Measurements from ENCODE around the gene CAMTA1.

The CAMTA1 gene

DNA sequence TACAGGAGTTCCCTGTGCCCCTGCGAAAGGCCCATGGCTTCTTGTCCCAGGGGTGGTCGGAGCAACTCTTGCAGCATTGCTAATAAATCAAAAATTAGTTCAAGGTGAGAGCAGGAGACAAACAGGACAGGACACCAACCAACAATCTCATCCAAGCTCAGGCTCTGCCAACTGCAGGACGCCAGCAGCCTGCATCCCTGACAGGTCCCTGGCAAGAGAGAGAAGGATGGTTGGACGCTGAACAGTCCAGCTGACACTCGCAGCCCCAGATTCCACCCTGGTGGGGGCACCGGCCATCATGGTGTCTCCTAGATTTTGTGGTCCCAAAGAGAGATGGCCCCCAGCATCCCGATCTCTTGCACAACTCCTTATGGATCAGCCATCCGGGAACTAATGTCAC, 843.8 kb downstream of the CAMTA1 start:
- Histone ChIP-seq H3K4me3 (ENCODE audit: low read length) (no peak overlapping the region), H3K27me3 (ENCODE audit: insufficient read depth, low read length) (no peaks in the 10 kb centered on the region)

DNA sequence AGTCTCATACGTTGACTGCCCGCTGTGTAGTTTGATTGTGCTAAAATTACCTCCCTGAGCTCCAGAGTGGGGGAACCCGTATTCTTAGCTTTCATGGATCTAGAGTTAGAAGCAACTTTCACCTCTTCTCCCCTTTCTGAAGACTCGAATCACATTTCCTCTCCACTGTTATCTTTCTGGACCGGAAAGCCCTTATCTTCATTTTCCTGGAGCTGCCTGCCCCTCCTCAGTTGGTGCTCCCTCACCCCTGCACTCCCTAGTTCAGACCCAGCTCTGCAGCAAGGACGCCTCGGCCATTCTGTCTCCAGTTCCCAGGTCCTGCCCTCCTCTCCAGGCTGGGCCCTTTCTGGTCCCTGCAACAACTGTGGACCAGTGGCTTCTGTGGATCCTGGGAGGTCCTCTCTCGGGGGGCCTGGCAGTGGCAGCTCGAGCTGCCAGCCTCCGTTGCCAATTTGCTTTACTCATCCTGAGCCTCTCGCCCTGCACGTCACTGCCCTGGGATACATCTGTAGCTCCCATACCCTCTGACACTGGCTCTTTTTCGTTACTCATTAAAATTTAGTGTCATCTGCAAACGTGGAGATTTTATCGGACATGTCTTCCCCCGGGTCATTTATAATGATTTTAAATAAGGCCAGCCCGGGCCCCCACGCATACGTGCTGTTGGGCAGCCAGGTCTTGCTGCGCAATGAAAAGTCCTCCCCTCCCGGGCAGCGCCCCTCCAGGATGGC, 844.4 kb downstream of the CAMTA1 start:
- H3K36me3 ChIP-seq (ENCODE audit: insufficient read depth, low read length), result no peaks in the 10 kb centered on the region
- H3K9ac ChIP-seq (ENCODE audit: low read depth, low read length), result no peak overlapping the region
- H3K27ac ChIP-seq (ENCODE audit: low read depth, low read length), result no peak overlapping the region
- no peak overlapping the region for H3K4me3 ChIP-seq (ENCODE audit: low read length)
- H3K27me3 ChIP-seq (ENCODE audit: insufficient read depth, low read length), result no peaks in the 10 kb centered on the region
- no peaks in the 10 kb centered on the region for H3K9me3 ChIP-seq (ENCODE audit: insufficient read depth, low read depth, low read length)
- no peaks in the 10 kb centered on the region for H3K4me1 ChIP-seq (ENCODE audit: insufficient read depth, low read length)
- 94% methylated on average over 22 of the region's 22 CpGs for WGBS

More for the DNA sequence above, 843.8 kb downstream of the CAMTA1 start:
- H3K4me1 ChIP-seq (ENCODE audit: insufficient read depth, low read length), result no peaks in the 10 kb centered on the region
- no peaks in the 10 kb centered on the region for H3K9me3 ChIP-seq (ENCODE audit: insufficient read depth, low read depth, low read length)
- H3K9ac ChIP-seq (ENCODE audit: low read depth, low read length), result no peak overlapping the region
- no peak overlapping the region for H3K27ac ChIP-seq (ENCODE audit: low read depth, low read length)
- 89% methylated on average over 8 of the region's 8 CpGs for WGBS
- no peaks in the 10 kb centered on the region for H3K36me3 ChIP-seq (ENCODE audit: insufficient read depth, low read length)

DNA sequence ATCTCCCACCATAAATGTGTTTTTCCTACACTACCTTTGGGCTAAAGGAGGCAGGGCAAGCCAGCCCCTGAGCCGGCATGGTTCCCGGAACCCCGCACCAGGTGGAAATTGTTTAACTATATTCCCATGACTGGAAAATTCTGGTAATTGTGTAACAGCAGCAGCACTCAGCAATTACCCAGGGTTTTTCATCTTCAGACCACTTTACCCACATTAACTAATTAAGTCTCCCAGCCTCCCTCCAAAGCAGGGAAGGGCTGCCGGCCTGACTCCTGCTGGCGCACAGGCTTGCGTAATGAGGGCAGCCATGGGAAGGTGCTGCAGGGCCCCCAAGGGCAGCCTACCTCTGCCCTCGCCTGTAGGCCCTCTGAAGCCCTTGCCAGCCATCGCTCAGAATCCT, 845.1 kb downstream of the CAMTA1 start:
- H3K9me3 ChIP-seq (ENCODE audit: insufficient read depth, low read depth, low read length), result no peaks in the 10 kb centered on the region
- no peak overlapping the region for H3K4me3 ChIP-seq (ENCODE audit: low read length)
- H3K36me3 ChIP-seq (ENCODE audit: insufficient read depth, low read length), result no peaks in the 10 kb centered on the region
- H3K4me1 ChIP-seq (ENCODE audit: insufficient read depth, low read length), result no peaks in the 10 kb centered on the region
- H3K27ac ChIP-seq (ENCODE audit: low read depth, low read length), result no peak overlapping the region
- H3K9ac ChIP-seq (ENCODE audit: low read depth, low read length), result no peak overlapping the region
- 90% methylated on average over 8 of the region's 8 CpGs for WGBS
- no peaks in the 10 kb centered on the region for H3K27me3 ChIP-seq (ENCODE audit: insufficient read depth, low read length)

DNA sequence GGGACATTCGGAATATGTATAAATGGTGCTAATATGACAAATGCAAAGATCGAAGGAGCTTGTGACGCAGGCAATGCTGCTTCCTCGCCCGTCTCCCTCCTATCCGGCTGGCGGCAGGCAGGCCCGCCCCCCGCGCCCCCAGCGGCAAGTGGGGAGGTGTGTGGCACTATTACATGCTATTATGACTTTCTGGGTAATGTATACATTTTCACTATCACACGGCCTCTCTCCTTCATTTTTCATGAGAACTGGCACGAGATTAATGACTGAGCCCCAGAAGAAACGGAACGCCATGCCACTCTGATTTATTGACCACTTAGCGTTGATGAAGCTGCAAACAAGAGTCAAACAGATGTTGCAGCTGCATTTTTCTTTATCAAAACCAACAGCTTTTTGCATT, 846.9 kb downstream of the CAMTA1 start:
- no peaks in the 10 kb centered on the region for H3K27me3 ChIP-seq (ENCODE audit: insufficient read depth, low read length)
- WGBS, result 93% methylated on average over 15 of the region's 16 CpGs
- no peak overlapping the region for H3K4me3 ChIP-seq (ENCODE audit: low read length)
- no peak overlapping the region for H3K9ac ChIP-seq (ENCODE audit: low read depth, low read length)
- no peaks in the 10 kb centered on the region for H3K9me3 ChIP-seq (ENCODE audit: insufficient read depth, low read depth, low read length)
- H3K27ac ChIP-seq (ENCODE audit: low read depth, low read length), result no peak overlapping the region
- H3K36me3 ChIP-seq (ENCODE audit: insufficient read depth, low read length), result no peaks in the 10 kb centered on the region
- H3K4me1 ChIP-seq (ENCODE audit: insufficient read depth, low read length), result no peaks in the 10 kb centered on the region

DNA sequence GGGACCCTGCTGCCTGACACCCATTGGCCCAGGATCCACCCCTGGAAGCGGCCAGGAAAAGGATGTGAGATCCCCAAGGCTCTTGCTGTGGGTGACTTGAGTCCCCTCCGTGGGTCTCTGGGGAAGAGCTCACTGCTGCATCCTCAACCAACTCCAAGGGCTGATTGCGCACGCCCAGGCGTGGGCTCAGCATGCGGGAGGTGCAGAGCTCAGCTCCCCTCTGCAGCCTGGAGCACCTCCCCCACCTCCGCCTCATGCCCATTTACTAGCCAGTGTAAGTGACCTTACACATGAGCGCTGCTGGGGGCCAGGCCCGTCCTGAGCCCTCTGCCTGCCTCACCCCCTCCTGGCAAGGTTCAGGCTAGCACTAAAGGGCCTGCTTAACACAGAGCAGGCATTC, 847.4 kb downstream of the CAMTA1 start:
- no peak overlapping the region for H3K4me3 ChIP-seq (ENCODE audit: low read length)
- no peaks in the 10 kb centered on the region for H3K27me3 ChIP-seq (ENCODE audit: insufficient read depth, low read length)
- no peaks in the 10 kb centered on the region for H3K4me1 ChIP-seq (ENCODE audit: insufficient read depth, low read length)
- no peaks in the 10 kb centered on the region for H3K9me3 ChIP-seq (ENCODE audit: insufficient read depth, low read depth, low read length)
- WGBS, result 81% methylated on average over 9 of the region's 9 CpGs
- H3K36me3 ChIP-seq (ENCODE audit: insufficient read depth, low read length), result no peaks in the 10 kb centered on the region
- no peak overlapping the region for H3K9ac ChIP-seq (ENCODE audit: low read depth, low read length)
- H3K27ac ChIP-seq (ENCODE audit: low read depth, low read length), result no peak overlapping the region

DNA sequence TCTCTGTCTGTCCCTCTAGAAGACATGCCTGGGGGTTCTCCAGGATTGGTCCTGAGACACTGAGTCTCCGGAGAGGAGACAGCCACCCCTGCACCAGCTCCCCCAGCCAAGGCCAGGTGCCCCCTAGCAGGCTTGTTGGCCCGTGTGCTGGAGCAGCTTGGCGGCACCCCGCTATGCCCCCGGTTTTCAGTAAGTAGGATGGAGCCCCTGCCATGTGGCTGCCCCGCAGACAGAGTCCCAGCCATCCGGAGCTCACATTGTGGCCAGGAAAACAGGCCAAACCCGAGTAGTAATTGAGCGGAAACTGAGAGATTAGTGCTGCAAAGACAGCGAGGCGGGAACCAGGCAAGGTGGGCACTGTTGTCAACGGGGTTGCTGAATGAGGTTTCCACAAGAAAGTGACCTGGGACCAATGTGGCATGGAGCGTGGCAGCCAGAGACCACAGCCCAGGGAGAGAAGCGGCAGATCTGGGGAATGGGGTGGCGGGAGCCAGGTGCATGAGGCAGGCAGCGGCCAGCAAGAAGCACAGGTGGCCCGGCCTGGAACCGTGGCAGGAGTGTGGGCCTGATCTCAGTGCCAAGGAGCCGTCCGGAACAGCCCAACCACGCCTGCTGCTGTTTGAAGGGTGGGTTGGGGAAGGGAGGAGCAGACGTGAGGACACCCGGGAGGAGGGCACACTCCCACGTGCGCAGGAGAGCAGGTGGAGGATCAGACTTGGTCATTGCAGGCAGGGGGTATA, 848.4 kb downstream of the CAMTA1 start:
- WGBS, result 94% methylated on average over 25 of the region's 25 CpGs
- H3K4me1 ChIP-seq (ENCODE audit: insufficient read depth, low read length), result no peaks in the 10 kb centered on the region
- H3K9me3 ChIP-seq (ENCODE audit: insufficient read depth, low read depth, low read length), result no peaks in the 10 kb centered on the region
- no peak overlapping the region for H3K27ac ChIP-seq (ENCODE audit: low read depth, low read length)
- H3K4me3 ChIP-seq (ENCODE audit: low read length), result no peak overlapping the region
- H3K27me3 ChIP-seq (ENCODE audit: insufficient read depth, low read length), result no peaks in the 10 kb centered on the region
- no peaks in the 10 kb centered on the region for H3K36me3 ChIP-seq (ENCODE audit: insufficient read depth, low read length)
- no peak overlapping the region for H3K9ac ChIP-seq (ENCODE audit: low read depth, low read length)

DNA sequence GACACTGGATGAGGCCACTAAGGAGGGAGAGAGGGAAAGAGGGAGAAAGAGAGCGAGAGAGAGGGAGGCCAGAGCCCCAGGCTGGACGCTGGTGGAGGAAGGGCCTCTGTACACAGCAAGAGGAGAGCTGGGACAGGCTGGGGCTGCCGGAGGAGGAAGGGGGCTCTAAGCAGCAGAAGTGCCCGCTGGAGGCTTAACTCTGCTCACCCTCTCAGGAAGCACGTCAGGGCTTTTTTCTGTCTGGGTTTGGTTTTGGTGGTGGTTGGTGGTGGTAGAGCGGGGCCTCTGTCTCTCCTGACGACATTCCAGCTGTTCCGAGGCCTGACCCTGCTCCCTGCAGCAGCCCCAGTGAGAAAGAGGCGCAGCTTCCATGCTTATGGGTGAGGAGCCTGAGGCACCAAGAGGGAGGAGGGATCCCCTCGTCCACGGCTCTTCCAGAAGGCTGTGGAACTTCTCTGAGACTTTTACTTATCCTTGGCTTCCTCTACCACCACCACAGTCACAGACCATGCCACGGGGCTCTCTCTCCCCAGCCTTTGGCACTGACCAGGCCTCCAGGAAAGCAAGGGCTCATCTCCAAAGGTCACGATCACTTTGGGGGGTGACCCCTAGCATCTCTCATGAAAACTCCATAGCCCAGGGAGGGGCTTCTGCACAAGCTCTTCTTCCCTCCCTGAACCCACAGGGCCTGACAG, 849.4 kb downstream of the CAMTA1 start:
- Histone ChIP-seq H3K4me3 (ENCODE audit: low read length) (no peak overlapping the region), H3K27me3 (ENCODE audit: insufficient read depth, low read length) (no peaks in the 10 kb centered on the region), H3K9ac (ENCODE audit: low read depth, low read length) (no peak overlapping the region), H3K4me1 (ENCODE audit: insufficient read depth, low read length) (no peaks in the 10 kb centered on the region), H3K36me3 (ENCODE audit: insufficient read depth, low read length) (no peaks in the 10 kb centered on the region), H3K27ac (ENCODE audit: low read depth, low read length) (no peak overlapping the region), H3K9me3 (ENCODE audit: insufficient read depth, low read depth, low read length) (no peaks in the 10 kb centered on the region)
- WGBS, result 88% methylated on average over 13 of the region's 13 CpGs

DNA sequence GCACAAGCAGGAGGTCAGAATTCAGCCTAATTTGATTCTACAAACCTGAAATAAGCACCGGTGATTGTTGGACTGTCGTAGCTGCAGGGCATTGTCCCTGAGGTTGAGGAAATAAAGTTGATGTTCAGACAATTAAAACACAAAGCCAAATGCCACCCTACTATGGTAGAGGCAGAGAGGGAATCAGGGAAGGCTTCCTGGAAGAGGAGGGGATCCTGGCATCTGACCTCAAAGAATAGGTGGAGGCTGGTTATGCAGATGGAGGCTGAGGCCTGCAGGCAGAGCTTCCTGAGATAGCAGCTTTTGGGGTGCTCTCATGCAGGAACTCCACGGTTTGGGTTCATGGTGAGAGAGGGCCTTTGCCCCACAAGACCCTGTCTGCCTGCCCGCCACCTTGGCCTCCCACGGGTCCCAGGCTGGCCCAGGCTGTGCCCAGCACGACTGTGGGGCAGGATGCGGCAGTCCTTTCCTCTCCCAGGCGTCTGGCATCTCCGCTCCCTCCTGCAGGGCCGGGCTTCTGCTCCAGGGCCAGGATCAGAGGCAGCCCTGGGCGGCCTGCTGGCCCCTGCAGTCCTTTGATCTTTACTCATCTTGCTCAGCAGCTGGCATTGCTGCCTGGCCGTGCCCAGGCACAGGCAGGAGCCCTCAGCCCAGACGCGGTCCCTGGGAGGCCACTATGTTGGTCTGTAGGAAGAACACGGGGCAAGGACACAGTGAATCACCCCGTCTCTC, 851.7 kb downstream of the CAMTA1 start:
- 89% methylated on average over 16 of the region's 16 CpGs for WGBS
- Histone ChIP-seq H3K36me3 (ENCODE audit: insufficient read depth, low read length) (no peaks in the 10 kb centered on the region), H3K4me1 (ENCODE audit: insufficient read depth, low read length) (no peaks in the 10 kb centered on the region), H3K4me3 (ENCODE audit: low read length) (no peak overlapping the region), H3K9ac (ENCODE audit: low read depth, low read length) (no peak overlapping the region), H3K27ac (ENCODE audit: low read depth, low read length) (no peak overlapping the region), H3K9me3 (ENCODE audit: insufficient read depth, low read depth, low read length) (no peaks in the 10 kb centered on the region), H3K27me3 (ENCODE audit: insufficient read depth, low read length) (no peaks in the 10 kb centered on the region)

DNA sequence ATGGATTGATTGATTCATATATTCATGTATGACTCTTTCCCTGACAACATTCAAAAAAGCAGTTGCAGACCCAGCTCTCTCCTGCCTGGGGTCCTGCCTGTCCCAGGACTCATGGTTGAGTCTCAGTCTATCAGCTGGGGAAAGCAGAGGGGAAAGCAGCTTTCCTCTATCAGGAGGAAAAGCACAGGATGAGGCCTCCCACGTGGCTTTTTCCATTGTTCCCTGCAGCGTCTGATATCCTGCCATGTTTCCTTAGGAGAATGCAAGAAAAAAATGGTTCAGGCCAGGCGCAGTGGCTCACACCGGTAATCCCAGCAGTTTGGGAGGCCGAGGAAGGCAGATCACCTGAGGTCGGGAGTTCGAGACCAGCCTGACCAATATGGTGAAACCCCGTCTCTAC, 852.8 kb downstream of the CAMTA1 start:
- Histone ChIP-seq H3K36me3 (ENCODE audit: insufficient read depth, low read length) (no peaks in the 10 kb centered on the region), H3K4me3 (ENCODE audit: low read length) (no peak overlapping the region), H3K27ac (ENCODE audit: low read depth, low read length) (no peak overlapping the region), H3K9me3 (ENCODE audit: insufficient read depth, low read depth, low read length) (no peaks in the 10 kb centered on the region), H3K27me3 (ENCODE audit: insufficient read depth, low read length) (no peaks in the 10 kb centered on the region), H3K4me1 (ENCODE audit: insufficient read depth, low read length) (0 out of 2 replicates have a peak, but pooled peaks cover 4% of the 10 kb centered on the region), H3K9ac (ENCODE audit: low read depth, low read length) (no peak overlapping the region)
- 73% methylated on average over 8 of the region's 8 CpGs for WGBS

DNA sequence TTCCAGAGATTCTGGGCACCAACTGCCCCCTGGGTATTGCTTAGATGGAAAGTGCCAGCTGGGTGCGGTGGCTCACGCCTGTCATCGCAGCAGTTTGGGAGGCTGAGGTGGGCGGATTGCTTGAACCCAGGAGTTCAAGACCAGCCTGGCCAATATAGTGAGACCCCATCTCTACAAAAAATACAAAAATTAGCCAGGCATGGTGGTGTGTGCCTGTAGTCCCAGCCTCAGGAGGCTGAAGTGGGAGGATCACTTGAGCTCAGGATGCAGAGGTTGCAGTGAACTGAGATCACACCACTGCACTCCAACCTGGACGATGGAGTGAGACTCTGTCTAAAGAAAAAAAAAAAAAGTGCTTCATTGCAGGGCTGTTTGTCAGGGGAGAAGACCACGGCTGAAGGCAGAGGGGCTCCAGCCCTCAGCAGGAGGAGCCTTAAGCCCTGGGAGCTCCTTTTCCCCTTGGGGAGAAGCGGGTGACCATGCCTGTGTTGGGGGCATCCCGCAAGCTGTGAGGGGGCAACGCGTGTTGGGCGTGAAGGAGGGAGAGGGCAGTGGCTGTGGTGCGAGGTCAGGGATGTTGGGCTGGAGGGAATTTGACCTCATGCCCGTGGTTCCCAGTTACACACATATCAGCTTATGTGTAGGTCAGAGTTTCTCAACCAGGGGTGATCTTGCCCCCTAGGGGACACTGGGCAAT, 854.3 kb downstream of the CAMTA1 start:
- Histone ChIP-seq H3K27ac (ENCODE audit: low read depth, low read length) (no peak overlapping the region), H3K4me3 (ENCODE audit: low read length) (no peak overlapping the region), H3K36me3 (ENCODE audit: insufficient read depth, low read length) (no peaks in the 10 kb centered on the region), H3K9ac (ENCODE audit: low read depth, low read length) (no peak overlapping the region), H3K4me1 (ENCODE audit: insufficient read depth, low read length) (0 out of 2 replicates have a peak, but pooled peaks cover 6% of the 10 kb centered on the region), H3K27me3 (ENCODE audit: insufficient read depth, low read length) (no peaks in the 10 kb centered on the region), H3K9me3 (ENCODE audit: insufficient read depth, low read depth, low read length) (no peaks in the 10 kb centered on the region)
- 92% methylated on average over 12 of the region's 13 CpGs for WGBS
